H1 (cell line): ENCODE data around the gene C2orf72. TPM values are rescaled to one million over a fixed set of nuclear protein-coding genes. Genes with fewer than 3 reads are reported as not detected.
"Not testable (repeated sequence)": the region's sequence is repeated elsewhere in the genome, so short reads cannot be mapped to it uniquely, and the experiment has no call there.

ENCODE experiments used
- CTCF ChIA-PET: fragments of 300-600 bp; sonication (Branson Sonifier 250); formaldehyde crosslinking; loops from one replicate; lab custom pipeline; 2021; ENCODE audit not compliant: partially characterized antibody; lab: Charles Lee
- POLR2A ChIA-PET: fragments of 300-600 bp; sonication (Branson Sonifier 250); formaldehyde crosslinking; loops from one replicate; lab custom pipeline; 2021; ENCODE audit warnings: inconsistent platforms; ENCODE audit not compliant: partially characterized antibody; lab: Charles Lee
- DNase-seq, 2 experiments: peaks; one replicate each; pipeline versions ENCODE4 v3.0.0 to v3.0.0-alpha.2; 2010 to 2022; ENCODE audit warnings: low spot score in 2 of 2, low read depth in 1 of 2, mixed read lengths in 1 of 2
- FAIRE-seq: peaks from 2 replicates; lab custom pipeline; 2011; peaks lifted over from hg19 to GRCh38; lab: Jason Lieb, UNC
- H2AFZ ChIP-seq: 2 replicates; pipeline ENCODE4 v1.8.1; 2012; ENCODE audit warnings: low read length, inconsistent platforms
- H2AK5ac ChIP-seq: 2 replicates; pipeline ENCODE4 v1.6.1; 2013; ENCODE audit warnings: low read depth, low read length
- H2BK120ac ChIP-seq: replicated peaks from 2 replicates; pipeline ENCODE3; 2013; ENCODE audit warnings: low read depth, low read length, inconsistent platforms
- H2BK12ac ChIP-seq: 2 replicates; pipeline ENCODE4 v1.6.1; 2013; ENCODE audit warnings: low read depth, low read length
- H2BK15ac ChIP-seq: 2 replicates; pipeline ENCODE4 v1.6.1; 2013; ENCODE audit warnings: low read length
- H2BK20ac ChIP-seq: 2 replicates; pipeline ENCODE4 v1.6.1; 2013; ENCODE audit warnings: low read length
- H2BK5ac ChIP-seq: 2 replicates; pipeline ENCODE4 v1.6.1; 2013; ENCODE audit warnings: low read depth, low read length
- H3K14ac ChIP-seq: 2 replicates; pipeline ENCODE4 v1.6.1; 2013; ENCODE audit warnings: inconsistent platforms; ENCODE audit not compliant: insufficient read length
- H3K18ac ChIP-seq: 2 replicates; pipeline ENCODE4 v1.6.1; 2013; ENCODE audit warnings: low read length; ENCODE audit errors: extremely low read depth
- H3K23ac ChIP-seq: 2 replicates; pipeline ENCODE4 v1.6.1; 2013; ENCODE audit warnings: inconsistent platforms; ENCODE audit not compliant: insufficient read length
- H3K23me2 ChIP-seq: 2 replicates; pipeline ENCODE4 v1.6.1; 2013; ENCODE audit warnings: low read depth, low read length
- H3K27ac ChIP-seq: 2 replicates; pipeline ENCODE4 v1.6.1; 2011; ENCODE audit warnings: low read depth, low read length, inconsistent platforms
- H3K27me3 ChIP-seq, 4 experiments: replicated peaks in 1 of 4; 1 replicate in 1 of 4; 2 replicates in 3 of 4; pipeline versions ENCODE4 v1.6.1 to v1.8.1; 2011 to 2013; ENCODE audit warnings: low read length in 3 of 4, mild to moderate bottlenecking in 3 of 4, inconsistent platforms in 2 of 4, mixed read lengths in 2 of 4, moderate library complexity in 1 of 4; ENCODE audit not compliant: control insufficient read depth in 3 of 4, insufficient read depth in 3 of 4; ENCODE audit errors: extremely low read depth in 1 of 4
- H3K36me3 ChIP-seq, 4 experiments: 2 replicates each; pipeline versions ENCODE4 v1.6.1 to v1.8.1; 2011 to 2013; ENCODE audit warnings: mild to moderate bottlenecking in 4 of 4, low read length in 3 of 4, moderate library complexity in 2 of 4, control low read depth in 1 of 4, inconsistent platforms in 1 of 4; ENCODE audit not compliant: insufficient read depth in 4 of 4, control insufficient read depth in 2 of 4
- H3K4ac ChIP-seq: replicated peaks from 2 replicates; pipeline ENCODE3; 2013; ENCODE audit warnings: low read length, low read depth, mixed read lengths, inconsistent platforms; ENCODE audit not compliant: insufficient read length
- H3K4me1 ChIP-seq, 4 experiments: replicated peaks in 1 of 4; 1 replicate in 1 of 4; 2 replicates in 3 of 4; pipeline versions ENCODE4 v1.6.1 to v1.8.1; 2011 to 2013; ENCODE audit warnings: low read length in 3 of 4, inconsistent platforms in 2 of 4, mixed read lengths in 1 of 4; ENCODE audit not compliant: insufficient read depth in 4 of 4, control insufficient read depth in 3 of 4
- H3K4me2 ChIP-seq, 2 experiments: 2 replicates each; pipeline versions ENCODE4 v1.6.1 to v1.8.1; 2011 to 2013; ENCODE audit warnings: low read depth in 2 of 2, low read length in 2 of 2, control low read depth in 1 of 2, inconsistent platforms in 1 of 2, mild to moderate bottlenecking in 1 of 2; ENCODE audit not compliant: insufficient read depth in 1 of 2
- H3K4me3 ChIP-seq, 4 experiments: fragments of 200-600, 300-600 bp in 1 of 4; sonication (generic), shearing (Covaris generic), sonication (Bioruptor Twin) in 1 of 4; 2 replicates each; pipeline versions ENCODE4 v1.5.1 to v1.8.1; 2011 to 2016; ENCODE audit warnings: low read length in 4 of 4, low read depth in 3 of 4, control low read depth in 2 of 4, inconsistent platforms in 2 of 4, mild to moderate bottlenecking in 2 of 4, mixed read lengths in 1 of 4, moderate library complexity in 1 of 4; ENCODE audit not compliant: insufficient read depth in 2 of 4; ENCODE audit errors: extremely low read depth in 1 of 4
- H3K56ac ChIP-seq: replicated peaks from 2 replicates; pipeline ENCODE3; 2013; ENCODE audit warnings: low read depth, mild to moderate bottlenecking, mixed read lengths, low read length, inconsistent platforms; ENCODE audit not compliant: insufficient read length
- H3K79me1 ChIP-seq: 2 replicates; pipeline ENCODE4 v1.6.1; 2013; ENCODE audit warnings: low read depth, low read length, control low read depth
- H3K79me2 ChIP-seq, 2 experiments: 2 replicates each; pipeline versions ENCODE4 v1.6.1 to v1.8.1; 2012 to 2013; ENCODE audit warnings: low read length in 2 of 2, mild to moderate bottlenecking in 2 of 2, inconsistent platforms in 1 of 2; ENCODE audit not compliant: insufficient read depth in 2 of 2, control insufficient read depth in 1 of 2
- H3K9ac ChIP-seq, 4 experiments: replicated peaks in 1 of 4; 1 replicate in 1 of 4; 2 replicates in 3 of 4; pipeline versions ENCODE4 v1.6.1 to v1.8.1; 2011 to 2013; ENCODE audit warnings: low read depth in 3 of 4, low read length in 3 of 4, control low read depth in 2 of 4, mild to moderate bottlenecking in 2 of 4, moderate library complexity in 2 of 4, inconsistent platforms in 1 of 4; ENCODE audit errors: extremely low read depth in 1 of 4
- H3K9me3 ChIP-seq, 2 experiments: 2 replicates each; pipeline versions ENCODE4 v1.6.1 to v1.8.1; 2012 to 2013; ENCODE audit warnings: mild to moderate bottlenecking in 2 of 2, moderate library complexity in 2 of 2, control low read depth in 1 of 2, inconsistent platforms in 1 of 2, low read depth in 1 of 2, low read length in 1 of 2, mixed read lengths in 1 of 2; ENCODE audit not compliant: insufficient read depth in 2 of 2
- H4K20me1 ChIP-seq, 2 experiments: replicated peaks in 1 of 2; 2 replicates each; pipeline versions ENCODE3 to v1.8.1; 2011 to 2013; ENCODE audit warnings: inconsistent platforms in 2 of 2, low read length in 2 of 2, mild to moderate bottlenecking in 1 of 2; ENCODE audit not compliant: insufficient read depth in 2 of 2, control insufficient read depth in 1 of 2
- H4K5ac ChIP-seq: 2 replicates; pipeline ENCODE4 v1.6.1; 2013; ENCODE audit warnings: low read length, low read depth, mixed read lengths, inconsistent platforms; ENCODE audit not compliant: insufficient read length
- H4K8ac ChIP-seq: 2 replicates; pipeline ENCODE4 v1.8.0; 2013; ENCODE audit warnings: mild to moderate bottlenecking, moderate library complexity, low read length, inconsistent platforms; ENCODE audit not compliant: insufficient read depth; ENCODE audit errors: extremely low read depth
- H4K91ac ChIP-seq: replicated peaks from 2 replicates; pipeline ENCODE3; 2013; ENCODE audit warnings: low read length, mixed read lengths, inconsistent platforms; ENCODE audit not compliant: insufficient read length
- CBX5 ChIP-seq: fragments of 300-800, 300-1000 bp; sonication (generic); IDR thresholded peaks from 2 replicates; pipeline ENCODE4 v1.7.1; 2016; ENCODE audit warnings: antibody characterized with exemption, low read length, low read depth
- EZH2 ChIP-seq: fragments of 200-600 bp; sonication (generic); IDR thresholded peaks from 2 replicates; pipeline ENCODE4 v1.7.1; 2012; ENCODE audit warnings: low read depth, mild to moderate bottlenecking, moderate library complexity, low read length, inconsistent platforms; ENCODE audit not compliant: severe bottlenecking
- SAP30 ChIP-seq: fragments of 300-600 bp; sonication (generic); IDR thresholded peaks from 2 replicates; pipeline ENCODE4 v1.7.1; 2012; ENCODE audit warnings: low read length, moderate library complexity, mild to moderate bottlenecking, inconsistent platforms; ENCODE audit not compliant: insufficient read depth, insufficient replicate concordance
- SRF ChIP-seq: IDR thresholded peaks from 2 replicates; pipeline ENCODE4 v1.6.1; 2011; ENCODE audit warnings: mild to moderate bottlenecking, low read depth, low read length, moderate library complexity
- TCF12 ChIP-seq: IDR thresholded peaks from 2 replicates; pipeline ENCODE4 v1.6.1; 2011; ENCODE audit warnings: low read depth, mild to moderate bottlenecking, low read length
- polyA plus RNA-seq, 7 experiments: library from polyadenylated mRNA; depleted of rRNA in 3 of 7; stranded (reverse) in 5 of 7; unstranded in 2 of 7; fragments of >200 nt in 5 of 7; fragments of 200-250 nt in 2 of 7; gene quantifications; 1 replicate in 5 of 7; 2 replicates in 1 of 7; 4 replicates in 1 of 7; pipeline versions ENCODE4 v1.2.1 to v1.2.3, GENCODE V29; 2011 to 2013; ENCODE audit warnings: missing spikeins in 2 of 7, mixed read lengths in 2 of 7
- total RNA-seq: library from RNA; stranded (reverse); fragmentation: NEBNext Ultra II Directional; extraction: Animal tissue kit (Norgen Biotek cat#: 25700); gene quantifications from 2 replicates; pipeline ENCODE4 v1.2.1, GENCODE V29; 2021

Gene C2orf72
- total and polyA plus RNA-seq, 2 of the 8 experiments (the other 6 are each of a cell fraction or from before 2014, with no cell fraction given) = 1.1 to 1.7 TPM

DNA sequence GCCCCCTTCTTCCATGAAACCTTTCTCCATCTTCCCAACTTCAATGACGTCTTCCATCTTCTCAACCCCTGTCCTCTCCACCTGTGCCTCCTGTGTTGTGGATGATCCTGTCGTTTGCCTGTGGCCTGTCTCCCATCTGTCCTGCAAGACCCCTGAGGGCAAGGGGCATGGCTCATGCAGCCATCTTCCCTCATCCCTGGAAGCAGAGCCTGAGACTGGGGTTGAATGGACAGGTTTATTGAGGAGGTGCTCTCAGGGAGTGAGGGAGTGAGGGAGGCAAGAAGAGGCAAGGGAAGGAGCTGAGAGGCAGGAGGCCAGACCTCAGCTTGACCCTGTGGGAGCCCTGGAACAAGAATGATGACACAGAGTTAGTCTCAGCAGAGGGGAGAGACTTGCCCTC is 34.1 kb upstream of the C2orf72 start (continued):
- no peak for TF ChIP-seq TCF12
- TF ChIP-seq EZH2 = no peak
- no peak for TF ChIP-seq SAP30
- no peak for TF ChIP-seq CBX5
- TF ChIP-seq SRF = no peak

GRCh38 chr2:231004930-231005329 is 32.4 kb upstream of the C2orf72 start:
- not testable (repeated sequence) for H3K4me2 ChIP-seq, FAIRE-seq
- CTCF ChIA-PET = interaction anchor here (0.8 to 2.0 kb wide), 4 partner anchors 17 to 91 kb away, joined by 3 to 5 read pairs (median 3); no protein-coding TSS in a partner anchor

More at GRCh38 chr2:231004930-231005329, 32.4 kb upstream of the C2orf72 start:
- H2BK12ac ChIP-seq, H3K27me3 ChIP-seq, H2BK5ac ChIP-seq, H3K4ac ChIP-seq, H2BK120ac ChIP-seq, H3K79me1 ChIP-seq, H3K9ac ChIP-seq, H4K91ac ChIP-seq, H4K5ac ChIP-seq, H2BK15ac ChIP-seq, H3K9me3 ChIP-seq, H3K27ac ChIP-seq, H2BK20ac ChIP-seq, H3K4me1 ChIP-seq, H3K18ac ChIP-seq, H3K36me3 ChIP-seq, H3K14ac ChIP-seq, H3K23me2 ChIP-seq, H3K4me3 ChIP-seq, H4K20me1 ChIP-seq, DNase-seq, H3K79me2 ChIP-seq, H2AFZ ChIP-seq, H3K23ac ChIP-seq, H4K8ac ChIP-seq: not testable (repeated sequence)
- Histone ChIP-seq H2AK5ac (peak overlapping the region; percentile 25; the same call in 1 of the 2 replicates), H3K56ac (peak overlapping the region; percentile 99)
- POLR2A ChIA-PET = interaction anchor here (0.7 kb wide), 1 partner anchor 509 kb away, joined by 3 read pairs; no protein-coding TSS in a partner anchor
